H1 (cell line): Measurements from ENCODE around the gene CCDC89. TPM values are rescaled to one million over a fixed set of nuclear protein-coding genes. Genes with fewer than 3 reads are reported as not detected.

Experiments used
- ASH2L ChIP-seq: fragments of 200-600, 300-600 bp; sonication (generic); IDR thresholded peaks from one replicate; pipeline ENCODE4 v1.7.1; 2017; ENCODE audit warnings: low read length
- BACH1 ChIP-seq: IDR thresholded peaks from 2 replicates; pipeline ENCODE4 v1.6.1; 2012; ENCODE audit warnings: low read length, improper control_type of control experiment
- BCL11A ChIP-seq, 2 experiments: IDR thresholded peaks; one replicate each; pipeline ENCODE4 v1.6.1; 2011; ENCODE audit warnings: low read depth in 2 of 2, low read length in 2 of 2, mild to moderate bottlenecking in 2 of 2
- BRCA1 ChIP-seq: IDR thresholded peaks from 2 replicates; pipeline ENCODE4 v1.6.1; 2012; ENCODE audit warnings: low read depth, low read length, improper control_type of control experiment
- TAF1 ChIP-seq: IDR thresholded peaks from 2 replicates; pipeline ENCODE4 v1.6.1; 2011; ENCODE audit warnings: mild to moderate bottlenecking, low read depth, low read length
- polyA plus RNA-seq, 7 experiments: library from polyadenylated mRNA; depleted of rRNA in 3 of 7; stranded (reverse) in 5 of 7; unstranded in 2 of 7; fragments of >200 nt in 5 of 7; fragments of 200-250 nt in 2 of 7; gene quantifications; 1 replicate in 5 of 7; 2 replicates in 1 of 7; 4 replicates in 1 of 7; pipeline versions ENCODE4 v1.2.1 to v1.2.3, GENCODE V29; 2011 to 2013; ENCODE audit warnings: missing spikeins in 2 of 7, mixed read lengths in 2 of 7
- total RNA-seq: library from RNA; stranded (reverse); fragmentation: NEBNext Ultra II Directional; extraction: Animal tissue kit (Norgen Biotek cat#: 25700); gene quantifications from 2 replicates; pipeline ENCODE4 v1.2.1, GENCODE V29; 2021
- TF ChIP-seq, protein P1 (sequence below): fragments of 300-600 bp; sonication (generic); IDR thresholded peaks from 2 replicates; pipeline ENCODE4 v1.7.1; 2012; ENCODE audit warnings: low read length, moderate library complexity, mild to moderate bottlenecking, inconsistent platforms; ENCODE audit not compliant: insufficient replicate concordance

The CCDC89 gene
- total and polyA plus RNA-seq, 2 of the 8 experiments (the other 6 are each of a cell fraction or from before 2014, with no cell fraction given): not detected

DNA sequence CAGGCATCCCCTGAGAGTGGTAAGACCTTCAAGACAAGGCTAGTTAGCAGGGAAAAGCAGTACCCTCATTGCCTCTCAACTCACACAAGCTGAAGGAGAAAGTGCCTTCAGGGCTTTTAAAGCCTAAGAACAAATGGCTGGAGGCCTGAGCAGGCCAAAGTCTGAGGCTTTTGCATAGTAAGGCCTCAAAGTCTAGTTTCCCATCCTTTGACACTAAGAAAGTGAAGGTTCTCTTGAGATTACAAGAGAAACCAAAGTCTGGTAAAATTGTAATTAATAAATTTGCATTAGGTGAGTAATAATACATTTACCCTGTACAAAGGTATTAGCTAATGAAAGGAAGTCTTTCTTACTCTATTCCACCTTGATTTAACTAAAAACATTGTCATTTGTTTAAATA, 47.0 kb upstream of the CCDC89 start (continued):
- TF ChIP-seq, protein P1, sequence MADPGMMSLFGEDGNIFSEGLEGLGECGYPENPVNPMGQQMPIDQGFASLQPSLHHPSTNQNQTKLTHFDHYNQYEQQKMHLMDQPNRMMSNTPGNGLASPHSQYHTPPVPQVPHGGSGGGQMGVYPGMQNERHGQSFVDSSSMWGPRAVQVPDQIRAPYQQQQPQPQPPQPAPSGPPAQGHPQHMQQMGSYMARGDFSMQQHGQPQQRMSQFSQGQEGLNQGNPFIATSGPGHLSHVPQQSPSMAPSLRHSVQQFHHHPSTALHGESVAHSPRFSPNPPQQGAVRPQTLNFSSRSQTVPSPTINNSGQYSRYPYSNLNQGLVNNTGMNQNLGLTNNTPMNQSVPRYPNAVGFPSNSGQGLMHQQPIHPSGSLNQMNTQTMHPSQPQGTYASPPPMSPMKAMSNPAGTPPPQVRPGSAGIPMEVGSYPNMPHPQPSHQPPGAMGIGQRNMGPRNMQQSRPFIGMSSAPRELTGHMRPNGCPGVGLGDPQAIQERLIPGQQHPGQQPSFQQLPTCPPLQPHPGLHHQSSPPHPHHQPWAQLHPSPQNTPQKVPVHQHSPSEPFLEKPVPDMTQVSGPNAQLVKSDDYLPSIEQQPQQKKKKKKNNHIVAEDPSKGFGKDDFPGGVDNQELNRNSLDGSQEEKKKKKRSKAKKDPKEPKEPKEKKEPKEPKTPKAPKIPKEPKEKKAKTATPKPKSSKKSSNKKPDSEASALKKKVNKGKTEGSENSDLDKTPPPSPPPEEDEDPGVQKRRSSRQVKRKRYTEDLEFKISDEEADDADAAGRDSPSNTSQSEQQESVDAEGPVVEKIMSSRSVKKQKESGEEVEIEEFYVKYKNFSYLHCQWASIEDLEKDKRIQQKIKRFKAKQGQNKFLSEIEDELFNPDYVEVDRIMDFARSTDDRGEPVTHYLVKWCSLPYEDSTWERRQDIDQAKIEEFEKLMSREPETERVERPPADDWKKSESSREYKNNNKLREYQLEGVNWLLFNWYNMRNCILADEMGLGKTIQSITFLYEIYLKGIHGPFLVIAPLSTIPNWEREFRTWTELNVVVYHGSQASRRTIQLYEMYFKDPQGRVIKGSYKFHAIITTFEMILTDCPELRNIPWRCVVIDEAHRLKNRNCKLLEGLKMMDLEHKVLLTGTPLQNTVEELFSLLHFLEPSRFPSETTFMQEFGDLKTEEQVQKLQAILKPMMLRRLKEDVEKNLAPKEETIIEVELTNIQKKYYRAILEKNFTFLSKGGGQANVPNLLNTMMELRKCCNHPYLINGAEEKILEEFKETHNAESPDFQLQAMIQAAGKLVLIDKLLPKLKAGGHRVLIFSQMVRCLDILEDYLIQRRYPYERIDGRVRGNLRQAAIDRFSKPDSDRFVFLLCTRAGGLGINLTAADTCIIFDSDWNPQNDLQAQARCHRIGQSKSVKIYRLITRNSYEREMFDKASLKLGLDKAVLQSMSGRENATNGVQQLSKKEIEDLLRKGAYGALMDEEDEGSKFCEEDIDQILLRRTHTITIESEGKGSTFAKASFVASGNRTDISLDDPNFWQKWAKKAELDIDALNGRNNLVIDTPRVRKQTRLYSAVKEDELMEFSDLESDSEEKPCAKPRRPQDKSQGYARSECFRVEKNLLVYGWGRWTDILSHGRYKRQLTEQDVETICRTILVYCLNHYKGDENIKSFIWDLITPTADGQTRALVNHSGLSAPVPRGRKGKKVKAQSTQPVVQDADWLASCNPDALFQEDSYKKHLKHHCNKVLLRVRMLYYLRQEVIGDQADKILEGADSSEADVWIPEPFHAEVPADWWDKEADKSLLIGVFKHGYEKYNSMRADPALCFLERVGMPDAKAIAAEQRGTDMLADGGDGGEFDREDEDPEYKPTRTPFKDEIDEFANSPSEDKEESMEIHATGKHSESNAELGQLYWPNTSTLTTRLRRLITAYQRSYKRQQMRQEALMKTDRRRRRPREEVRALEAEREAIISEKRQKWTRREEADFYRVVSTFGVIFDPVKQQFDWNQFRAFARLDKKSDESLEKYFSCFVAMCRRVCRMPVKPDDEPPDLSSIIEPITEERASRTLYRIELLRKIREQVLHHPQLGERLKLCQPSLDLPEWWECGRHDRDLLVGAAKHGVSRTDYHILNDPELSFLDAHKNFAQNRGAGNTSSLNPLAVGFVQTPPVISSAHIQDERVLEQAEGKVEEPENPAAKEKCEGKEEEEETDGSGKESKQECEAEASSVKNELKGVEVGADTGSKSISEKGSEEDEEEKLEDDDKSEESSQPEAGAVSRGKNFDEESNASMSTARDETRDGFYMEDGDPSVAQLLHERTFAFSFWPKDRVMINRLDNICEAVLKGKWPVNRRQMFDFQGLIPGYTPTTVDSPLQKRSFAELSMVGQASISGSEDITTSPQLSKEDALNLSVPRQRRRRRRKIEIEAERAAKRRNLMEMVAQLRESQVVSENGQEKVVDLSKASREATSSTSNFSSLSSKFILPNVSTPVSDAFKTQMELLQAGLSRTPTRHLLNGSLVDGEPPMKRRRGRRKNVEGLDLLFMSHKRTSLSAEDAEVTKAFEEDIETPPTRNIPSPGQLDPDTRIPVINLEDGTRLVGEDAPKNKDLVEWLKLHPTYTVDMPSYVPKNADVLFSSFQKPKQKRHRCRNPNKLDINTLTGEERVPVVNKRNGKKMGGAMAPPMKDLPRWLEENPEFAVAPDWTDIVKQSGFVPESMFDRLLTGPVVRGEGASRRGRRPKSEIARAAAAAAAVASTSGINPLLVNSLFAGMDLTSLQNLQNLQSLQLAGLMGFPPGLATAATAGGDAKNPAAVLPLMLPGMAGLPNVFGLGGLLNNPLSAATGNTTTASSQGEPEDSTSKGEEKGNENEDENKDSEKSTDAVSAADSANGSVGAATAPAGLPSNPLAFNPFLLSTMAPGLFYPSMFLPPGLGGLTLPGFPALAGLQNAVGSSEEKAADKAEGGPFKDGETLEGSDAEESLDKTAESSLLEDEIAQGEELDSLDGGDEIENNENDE: no peak
- TF ChIP-seq ASH2L: no peak
- no peak for TF ChIP-seq TAF1
- no peak for TF ChIP-seq BRCA1
- TF ChIP-seq BACH1: no peak
- no peak for TF ChIP-seq BCL11A (IDR thresholded peaks at IDR 0.05; ENCODE audit: low read depth in 2 of 2, low read length in 2 of 2)
